HepG2 (cell line): ENCODE data around the gene VPS37B. TPM values are rescaled to one million over a fixed set of nuclear protein-coding genes. Genes with fewer than 3 reads are reported as not detected.

Source experiments
- BHLHE40 ChIP-seq: IDR thresholded peaks from 2 replicates; pipeline ENCODE4 v1.6.1; 2011; ENCODE audit warnings: low read length, improper control_type of control experiment
- MATR3 ChIP-seq: sonication (generic); formaldehyde crosslinking; IDR thresholded peaks from 2 replicates; pipeline ENCODE4 v1.4.0; 2020; ENCODE audit warnings: missing genetic modification reagents
- RBM22 ChIP-seq: fragments of 200-400 bp; formaldehyde crosslinking; optimal IDR thresholded peaks from 2 replicates; pipeline ENCODE3; 2017; ENCODE audit warnings: mild to moderate bottlenecking, low read length, moderate library complexity
- RBM39 ChIP-seq: fragments of 200-400 bp; formaldehyde crosslinking; IDR thresholded peaks from one replicate; pipeline ENCODE4 v1.6.1; 2018; ENCODE audit warnings: antibody characterized with exemption, mild to moderate bottlenecking, low read depth, low read length; ENCODE audit not compliant: poor library complexity, severe bottlenecking
- ZNF773 ChIP-seq: sonication (generic); formaldehyde crosslinking; IDR thresholded peaks from 2 replicates; pipeline ENCODE4 v1.4.0; 2020; ENCODE audit warnings: missing genetic modification reagents, borderline replicate concordance
- polyA plus RNA-seq, 8 experiments: library from polyadenylated mRNA; depleted of rRNA in 3 of 8; stranded (reverse) in 7 of 8; unstranded in 1 of 8; fragments of >200 nt; fragmentation: Illumina TruSeq in 4 of 8; extraction: Trizol in 4 of 8; gene quantifications; 2 replicates each; pipeline versions ENCODE4 v1.2.1 to v1.2.3, GENCODE V29; 2011 to 2016; ENCODE audit warnings: low read depth in 4 of 8, missing spikeins in 1 of 8, mixed read lengths in 1 of 8; ENCODE audit not compliant: insufficient read depth in 1 of 8
- total RNA-seq, 5 experiments: library from RNA; depleted of rRNA; stranded (reverse); fragments of >200 nt; fragmentation: Illumina TruSeq; extraction: Trizol; gene quantifications; 2 replicates each; pipeline ENCODE4 v1.2.3, GENCODE V29; 2016; ENCODE audit warnings: low read depth in 1 of 5
- TF ChIP-seq, protein P1 (sequence below): sonication (generic); formaldehyde crosslinking; IDR thresholded peaks from 2 replicates; pipeline ENCODE4 v1.4.0; 2020; ENCODE audit warnings: missing genetic modification reagents, borderline replicate concordance
- TF ChIP-seq, protein P2 (sequence below): IDR thresholded peaks from 2 replicates; pipeline ENCODE4 v1.6.1; 2016; ENCODE audit warnings: mild to moderate bottlenecking, missing biosample characterization, missing genetic modification reagents
- TF ChIP-seq, protein P3 (sequence below), 2 experiments: sonication (generic) in 1 of 2; formaldehyde crosslinking in 1 of 2; IDR thresholded peaks; 2 replicates each; pipeline versions ENCODE4 v1.4.0 to v1.6.1; 2016 to 2020; ENCODE audit warnings: borderline replicate concordance in 1 of 2, low read depth in 1 of 2, mild to moderate bottlenecking in 1 of 2, missing genetic modification reagents in 1 of 2
- TF ChIP-seq, protein P4 (sequence below): sonication (generic); formaldehyde crosslinking; IDR thresholded peaks from one replicate; pipeline ENCODE4 v1.5.1; 2020; ENCODE audit warnings: mild to moderate bottlenecking, missing genetic modification reagents; ENCODE audit errors: not compliant biosample characterization
- TF ChIP-seq, protein P5 (sequence below): sonication (generic); formaldehyde crosslinking; IDR thresholded peaks from 2 replicates; pipeline ENCODE4 v1.5.1; 2020; ENCODE audit warnings: mild to moderate bottlenecking, missing genetic modification reagents, moderate library complexity

Gene VPS37B
- total and polyA plus RNA-seq, 2 of the 13 experiments (the other 11 are each of a cell fraction or from before 2014, with no cell fraction given): 4.6 to 5.3 TPM

DNA sequence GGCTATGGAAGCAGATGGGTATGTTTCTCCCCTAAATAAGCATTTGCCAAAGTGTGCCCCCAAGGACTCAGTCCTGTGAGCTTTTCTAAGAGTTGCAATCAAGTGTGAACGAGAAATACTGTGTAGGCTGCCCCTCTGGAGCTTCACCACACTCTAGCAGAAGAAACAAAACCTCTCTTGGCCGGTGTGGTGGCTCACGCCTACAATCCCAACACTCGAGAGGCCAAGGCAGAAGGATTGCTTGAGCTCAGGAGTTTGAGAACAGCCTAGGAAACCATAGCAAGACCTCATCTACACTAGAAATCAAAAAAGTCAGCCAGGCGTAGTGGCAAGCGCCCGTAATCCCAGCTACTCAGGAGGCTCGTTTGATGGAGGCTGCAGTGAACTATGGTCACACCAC lies 9.8 kb downstream of the VPS37B start (continued):
- TF ChIP-seq BHLHE40 (no peak), ZNF773 (CRISPR knock-in tag) (no peak), RBM22 (no peak), RBM39 (no peak), MATR3 (no peak)
- TF ChIP-seq, protein P1, sequence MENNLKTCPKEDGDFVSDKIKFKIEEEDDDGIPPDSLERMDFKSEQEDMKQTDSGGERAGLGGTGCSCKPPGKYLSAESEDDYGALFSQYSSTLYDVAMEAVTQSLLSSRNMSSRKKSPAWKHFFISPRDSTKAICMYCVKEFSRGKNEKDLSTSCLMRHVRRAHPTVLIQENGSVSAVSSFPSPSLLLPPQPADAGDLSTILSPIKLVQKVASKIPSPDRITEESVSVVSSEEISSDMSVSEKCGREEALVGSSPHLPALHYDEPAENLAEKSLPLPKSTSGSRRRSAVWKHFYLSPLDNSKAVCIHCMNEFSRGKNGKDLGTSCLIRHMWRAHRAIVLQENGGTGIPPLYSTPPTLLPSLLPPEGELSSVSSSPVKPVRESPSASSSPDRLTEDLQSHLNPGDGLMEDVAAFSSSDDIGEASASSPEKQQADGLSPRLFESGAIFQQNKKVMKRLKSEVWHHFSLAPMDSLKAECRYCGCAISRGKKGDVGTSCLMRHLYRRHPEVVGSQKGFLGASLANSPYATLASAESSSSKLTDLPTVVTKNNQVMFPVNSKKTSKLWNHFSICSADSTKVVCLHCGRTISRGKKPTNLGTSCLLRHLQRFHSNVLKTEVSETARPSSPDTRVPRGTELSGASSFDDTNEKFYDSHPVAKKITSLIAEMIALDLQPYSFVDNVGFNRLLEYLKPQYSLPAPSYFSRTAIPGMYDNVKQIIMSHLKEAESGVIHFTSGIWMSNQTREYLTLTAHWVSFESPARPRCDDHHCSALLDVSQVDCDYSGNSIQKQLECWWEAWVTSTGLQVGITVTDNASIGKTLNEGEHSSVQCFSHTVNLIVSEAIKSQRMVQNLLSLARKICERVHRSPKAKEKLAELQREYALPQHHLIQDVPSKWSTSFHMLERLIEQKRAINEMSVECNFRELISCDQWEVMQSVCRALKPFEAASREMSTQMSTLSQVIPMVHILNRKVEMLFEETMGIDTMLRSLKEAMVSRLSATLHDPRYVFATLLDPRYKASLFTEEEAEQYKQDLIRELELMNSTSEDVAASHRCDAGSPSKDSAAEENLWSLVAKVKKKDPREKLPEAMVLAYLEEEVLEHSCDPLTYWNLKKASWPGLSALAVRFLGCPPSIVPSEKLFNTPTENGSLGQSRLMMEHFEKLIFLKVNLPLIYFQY: no peak
- TF ChIP-seq, protein P2, sequence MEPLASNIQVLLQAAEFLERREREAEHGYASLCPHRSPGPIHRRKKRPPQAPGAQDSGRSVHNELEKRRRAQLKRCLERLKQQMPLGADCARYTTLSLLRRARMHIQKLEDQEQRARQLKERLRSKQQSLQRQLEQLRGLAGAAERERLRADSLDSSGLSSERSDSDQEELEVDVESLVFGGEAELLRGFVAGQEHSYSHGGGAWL: no peak
- TF ChIP-seq, protein P3, sequence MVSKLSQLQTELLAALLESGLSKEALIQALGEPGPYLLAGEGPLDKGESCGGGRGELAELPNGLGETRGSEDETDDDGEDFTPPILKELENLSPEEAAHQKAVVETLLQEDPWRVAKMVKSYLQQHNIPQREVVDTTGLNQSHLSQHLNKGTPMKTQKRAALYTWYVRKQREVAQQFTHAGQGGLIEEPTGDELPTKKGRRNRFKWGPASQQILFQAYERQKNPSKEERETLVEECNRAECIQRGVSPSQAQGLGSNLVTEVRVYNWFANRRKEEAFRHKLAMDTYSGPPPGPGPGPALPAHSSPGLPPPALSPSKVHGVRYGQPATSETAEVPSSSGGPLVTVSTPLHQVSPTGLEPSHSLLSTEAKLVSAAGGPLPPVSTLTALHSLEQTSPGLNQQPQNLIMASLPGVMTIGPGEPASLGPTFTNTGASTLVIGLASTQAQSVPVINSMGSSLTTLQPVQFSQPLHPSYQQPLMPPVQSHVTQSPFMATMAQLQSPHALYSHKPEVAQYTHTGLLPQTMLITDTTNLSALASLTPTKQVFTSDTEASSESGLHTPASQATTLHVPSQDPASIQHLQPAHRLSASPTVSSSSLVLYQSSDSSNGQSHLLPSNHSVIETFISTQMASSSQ (IDR thresholded peaks at IDR 0.05; ENCODE audit: low read depth): no peak
- TF ChIP-seq, protein P3 (CRISPR knock-in tag; IDR thresholded peaks at IDR 0.05; ENCODE audit: borderline replicate concordance): no peak
- TF ChIP-seq, protein P4, sequence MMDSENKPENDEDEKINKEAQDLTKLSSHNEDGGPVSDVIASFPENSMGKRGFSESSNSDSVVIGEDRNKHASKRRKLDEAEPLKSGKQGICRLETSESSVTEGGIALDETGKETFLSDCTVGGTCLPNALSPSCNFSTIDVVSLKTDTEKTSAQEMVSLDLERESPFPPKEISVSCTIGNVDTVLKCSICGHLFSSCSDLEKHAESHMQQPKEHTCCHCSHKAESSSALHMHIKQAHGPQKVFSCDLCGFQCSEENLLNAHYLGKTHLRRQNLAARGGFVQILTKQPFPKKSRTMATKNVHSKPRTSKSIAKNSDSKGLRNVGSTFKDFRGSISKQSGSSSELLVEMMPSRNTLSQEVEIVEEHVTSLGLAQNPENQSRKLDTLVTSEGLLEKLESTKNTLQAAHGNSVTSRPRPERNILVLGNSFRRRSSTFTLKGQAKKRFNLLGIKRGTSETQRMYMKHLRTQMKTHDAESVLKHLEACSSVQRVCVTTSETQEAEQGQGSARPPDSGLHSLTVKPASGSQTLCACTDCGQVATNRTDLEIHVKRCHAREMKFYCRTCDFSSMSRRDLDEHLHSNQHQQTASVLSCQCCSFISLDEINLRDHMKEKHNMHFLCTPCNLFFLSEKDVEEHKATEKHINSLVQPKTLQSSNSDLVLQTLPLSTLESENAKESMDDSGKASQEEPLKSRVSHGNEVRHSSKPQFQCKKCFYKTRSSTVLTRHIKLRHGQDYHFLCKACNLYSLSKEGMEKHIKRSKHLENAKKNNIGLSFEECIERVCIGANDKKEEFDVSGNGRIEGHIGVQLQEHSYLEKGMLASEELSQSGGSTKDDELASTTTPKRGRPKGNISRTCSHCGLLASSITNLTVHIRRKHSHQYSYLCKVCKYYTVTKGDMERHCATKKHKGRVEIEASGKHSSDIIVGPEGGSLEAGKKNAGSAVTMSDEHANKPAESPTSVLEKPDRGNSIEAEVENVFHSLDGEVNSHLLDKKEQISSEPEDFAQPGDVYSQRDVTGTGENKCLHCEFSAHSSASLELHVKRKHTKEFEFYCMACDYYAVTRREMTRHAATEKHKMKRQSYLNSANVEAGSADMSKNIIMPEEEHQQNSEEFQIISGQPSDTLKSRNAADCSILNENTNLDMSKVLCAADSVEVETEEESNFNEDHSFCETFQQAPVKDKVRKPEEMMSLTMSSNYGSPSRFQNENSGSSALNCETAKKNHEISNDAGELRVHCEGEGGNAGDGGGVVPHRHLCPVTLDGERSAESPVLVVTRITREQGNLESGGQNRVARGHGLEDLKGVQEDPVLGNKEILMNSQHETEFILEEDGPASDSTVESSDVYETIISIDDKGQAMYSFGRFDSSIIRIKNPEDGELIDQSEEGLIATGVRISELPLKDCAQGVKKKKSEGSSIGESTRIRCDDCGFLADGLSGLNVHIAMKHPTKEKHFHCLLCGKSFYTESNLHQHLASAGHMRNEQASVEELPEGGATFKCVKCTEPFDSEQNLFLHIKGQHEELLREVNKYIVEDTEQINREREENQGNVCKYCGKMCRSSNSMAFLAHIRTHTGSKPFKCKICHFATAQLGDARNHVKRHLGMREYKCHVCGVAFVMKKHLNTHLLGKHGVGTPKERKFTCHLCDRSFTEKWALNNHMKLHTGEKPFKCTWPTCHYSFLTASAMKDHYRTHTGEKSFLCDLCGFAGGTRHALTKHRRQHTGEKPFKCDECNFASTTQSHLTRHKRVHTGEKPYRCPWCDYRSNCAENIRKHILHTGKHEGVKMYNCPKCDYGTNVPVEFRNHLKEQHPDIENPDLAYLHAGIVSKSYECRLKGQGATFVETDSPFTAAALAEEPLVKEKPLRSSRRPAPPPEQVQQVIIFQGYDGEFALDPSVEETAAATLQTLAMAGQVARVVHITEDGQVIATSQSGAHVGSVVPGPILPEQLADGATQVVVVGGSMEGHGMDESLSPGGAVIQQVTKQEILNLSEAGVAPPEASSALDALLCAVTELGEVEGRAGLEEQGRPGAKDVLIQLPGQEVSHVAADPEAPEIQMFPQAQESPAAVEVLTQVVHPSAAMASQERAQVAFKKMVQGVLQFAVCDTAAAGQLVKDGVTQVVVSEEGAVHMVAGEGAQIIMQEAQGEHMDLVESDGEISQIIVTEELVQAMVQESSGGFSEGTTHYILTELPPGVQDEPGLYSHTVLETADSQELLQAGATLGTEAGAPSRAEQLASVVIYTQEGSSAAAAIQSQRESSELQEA: no peak
- TF ChIP-seq, protein P5, sequence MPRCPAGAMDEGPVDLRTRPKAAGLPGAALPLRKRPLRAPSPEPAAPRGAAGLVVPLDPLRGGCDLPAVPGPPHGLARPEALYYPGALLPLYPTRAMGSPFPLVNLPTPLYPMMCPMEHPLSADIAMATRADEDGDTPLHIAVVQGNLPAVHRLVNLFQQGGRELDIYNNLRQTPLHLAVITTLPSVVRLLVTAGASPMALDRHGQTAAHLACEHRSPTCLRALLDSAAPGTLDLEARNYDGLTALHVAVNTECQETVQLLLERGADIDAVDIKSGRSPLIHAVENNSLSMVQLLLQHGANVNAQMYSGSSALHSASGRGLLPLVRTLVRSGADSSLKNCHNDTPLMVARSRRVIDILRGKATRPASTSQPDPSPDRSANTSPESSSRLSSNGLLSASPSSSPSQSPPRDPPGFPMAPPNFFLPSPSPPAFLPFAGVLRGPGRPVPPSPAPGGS: no peak
